Esophagus (tissue), 2 donors: ENCODE measurements around the gene PARD3B. TPM values are rescaled to one million over a fixed set of nuclear protein-coding genes. Genes with fewer than 3 reads are reported as not detected.

ENCODE experiments used
- H3K27ac ChIP-seq, 2 donors: one replicate each; pipeline ENCODE4 v1.5.1; 2013; ENCODE audit warnings: low read depth in 2 of 2, mild to moderate bottlenecking in 2 of 2, inconsistent platforms in 1 of 2, low read length in 1 of 2, moderate library complexity in 1 of 2
- H3K27me3 ChIP-seq, 2 donors: one replicate each; pipeline ENCODE4 v1.6.1; 2013; ENCODE audit warnings: low read length in 2 of 2, control low read depth in 1 of 2, mild to moderate bottlenecking in 1 of 2; ENCODE audit not compliant: insufficient read depth in 2 of 2, control insufficient read depth in 1 of 2
- H3K36me3 ChIP-seq, 2 donors: one replicate each; pipeline ENCODE4 v1.6.1; 2013; ENCODE audit warnings: low read length in 1 of 2; ENCODE audit not compliant: control insufficient read depth in 2 of 2, insufficient read depth in 2 of 2
- H3K4me1 ChIP-seq, 2 donors: one replicate each; pipeline ENCODE4 v1.6.1; 2013; ENCODE audit warnings: low read length in 1 of 2; ENCODE audit not compliant: control insufficient read depth in 2 of 2, insufficient read depth in 2 of 2
- H3K4me3 ChIP-seq, 2 donors: one replicate each; pipeline ENCODE4 v1.5.1; 2013; ENCODE audit warnings: low read length in 2 of 2, mild to moderate bottlenecking in 2 of 2, low read depth in 1 of 2, moderate library complexity in 1 of 2
- H3K9me3 ChIP-seq, 2 donors: one replicate each; pipeline ENCODE4 v1.6.1; 2013; ENCODE audit warnings: mild to moderate bottlenecking in 2 of 2, low read depth in 1 of 2, low read length in 1 of 2, moderate library complexity in 1 of 2; ENCODE audit not compliant: control insufficient read depth in 2 of 2, insufficient read depth in 1 of 2
- WGBS, 2 donors: extraction: QIAGEN DNeasy Blood & Tissue Kit; methylation state at CpG; one replicate each; pipeline ENCODE4 v1.1.7; 2013; 5-methylcytosine and 5-hydroxymethylcytosine counted together
- polyA plus RNA-seq, 2 donors: library from polyadenylated mRNA; stranded (reverse); fragments of 200-250 nt; gene quantifications; one replicate each; pipeline ENCODE4 v1.2.3, GENCODE V29; 2013
- donor health status: healthy with polysubstance abuse.
- donor health status: Bipolar disorder and iron deficiency.

Gene PARD3B
- polyA plus RNA-seq, 2 donors: 1.2 to 1.3 TPM

DNA sequence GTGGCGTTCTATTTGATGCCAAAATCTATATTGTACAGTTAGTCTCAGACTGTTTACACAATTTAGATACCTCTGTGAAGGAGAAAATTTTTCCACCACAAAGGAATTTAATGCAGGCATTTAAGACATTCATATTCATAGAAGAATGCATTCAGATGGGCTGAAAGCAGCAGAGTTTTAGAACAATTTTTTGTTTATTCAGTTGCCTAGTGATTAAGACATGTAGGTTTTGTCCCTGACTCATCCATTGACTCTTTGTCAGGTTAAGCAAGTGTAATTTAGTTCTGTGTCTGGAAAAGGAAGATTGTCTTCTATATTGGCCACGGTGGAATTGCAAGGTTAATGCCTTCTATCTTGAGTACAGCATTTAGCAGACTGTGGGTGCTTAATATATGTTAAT is 515.0 kb downstream of the PARD3B start:
- Histone ChIP-seq H3K27me3 (no peaks in the 10 kb centered on the region), H3K9me3 (no peaks in the 10 kb centered on the region)
- 57 to 62% methylated on average over 2 of the region's 2 CpGs for WGBS, 2 donors

DNA sequence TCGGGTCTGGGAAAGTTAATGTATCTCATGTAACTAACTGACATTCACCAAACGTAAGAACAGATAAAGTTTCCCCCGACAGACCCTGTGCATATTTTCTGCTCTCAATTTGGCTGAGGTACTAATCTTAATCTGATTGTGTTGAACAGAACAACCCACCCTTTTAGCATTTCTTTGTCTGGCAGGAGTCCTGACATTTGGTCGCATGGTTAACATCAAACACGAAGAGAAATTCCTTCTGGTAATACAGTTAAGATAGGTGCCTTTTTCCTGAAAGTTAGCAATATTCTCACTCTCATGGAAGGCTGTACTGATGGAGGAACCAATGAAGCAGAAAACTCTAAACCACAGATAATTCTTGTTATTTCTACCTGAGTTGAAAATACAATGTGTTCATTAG is 520.8 kb downstream of the PARD3B start:
- 84 to 88% methylated on average over 5 of the region's 5 CpGs for WGBS, 2 donors

More for the DNA sequence above, 515.0 kb downstream of the PARD3B start:
- Histone ChIP-seq H3K4me3 (no peak overlapping the region), H3K36me3 (no peaks in the 10 kb centered on the region), H3K27ac (no peak overlapping the region), H3K4me1 (no peaks in the 10 kb centered on the region)

GRCh38 chr2:205069928-205070327 is 524.7 kb downstream of the PARD3B start:
- 87 to 97% methylated on average over 1 of the region's 1 CpG for WGBS, 2 donors
- Histone ChIP-seq H3K4me1 (no peaks in the 10 kb centered on the region), H3K4me3 (no peak overlapping the region), H3K27ac (no peak overlapping the region), H3K9me3 (no peaks in the 10 kb centered on the region), H3K36me3 (no peaks in the 10 kb centered on the region), H3K27me3 (no peaks in the 10 kb centered on the region)

More for the DNA sequence above, 520.8 kb downstream of the PARD3B start:
- H3K4me3 ChIP-seq: no peak overlapping the region
- H3K4me1 ChIP-seq: no peaks in the 10 kb centered on the region
- H3K27ac ChIP-seq: no peak overlapping the region
- no peaks in the 10 kb centered on the region for H3K36me3 ChIP-seq
- H3K27me3 ChIP-seq: no peaks in the 10 kb centered on the region
- no peaks in the 10 kb centered on the region for H3K9me3 ChIP-seq

GRCh38 chr2:205070889-205071288 is 525.6 kb downstream of the PARD3B start:
- H3K36me3 ChIP-seq: no peaks in the 10 kb centered on the region
- no peak overlapping the region for H3K4me3 ChIP-seq
- no peaks in the 10 kb centered on the region for H3K9me3 ChIP-seq
- H3K4me1 ChIP-seq: no peaks in the 10 kb centered on the region
- 92 to 94% methylated on average over 1 of the region's 1 CpG for WGBS, 2 donors
- no peaks in the 10 kb centered on the region for H3K27me3 ChIP-seq
- no peak overlapping the region for H3K27ac ChIP-seq

- Histone ChIP-seq H3K36me3 (no peaks in the 10 kb centered on the region), H3K4me1 (no peaks in the 10 kb centered on the region), H3K4me3 (no peak overlapping the region), H3K9me3 (no peaks in the 10 kb centered on the region), H3K27me3 (no peaks in the 10 kb centered on the region), H3K27ac (no peak overlapping the region)
- WGBS, 2 donors: 76 to 78% methylated on average over 2 of the region's 2 CpGs
Observed at GRCh38 chr2:205073433-205074020, 528.3 kb downstream of the PARD3B start.

GRCh38 chr2:205076405-205076804 is 531.1 kb downstream of the PARD3B start:
- Histone ChIP-seq H3K27ac (no peak overlapping the region), H3K36me3 (no peaks in the 10 kb centered on the region), H3K9me3 (no peaks in the 10 kb centered on the region), H3K27me3 (no peaks in the 10 kb centered on the region), H3K4me1 (no peaks in the 10 kb centered on the region), H3K4me3 (no peak overlapping the region)
- WGBS, 2 donors: 93 to 98% methylated on average over 3 of the region's 3 CpGs

- WGBS, 2 donors: 54 to 77% methylated on average over 3 of the region's 3 CpGs
Observed at GRCh38 chr2:205077159-205077558, 531.9 kb downstream of the PARD3B start.

GRCh38 chr2:205078762-205079161 is 533.5 kb downstream of the PARD3B start:
- no peak overlapping the region for H3K27ac ChIP-seq
- H3K36me3 ChIP-seq: no peaks in the 10 kb centered on the region
- no peak overlapping the region for H3K4me3 ChIP-seq
- H3K9me3 ChIP-seq: no peaks in the 10 kb centered on the region
- 92 to 95% methylated on average over 6 of the region's 6 CpGs for WGBS, 2 donors
- no peaks in the 10 kb centered on the region for H3K27me3 ChIP-seq
- no peaks in the 10 kb centered on the region for H3K4me1 ChIP-seq

More at GRCh38 chr2:205077159-205077558, 531.9 kb downstream of the PARD3B start:
- Histone ChIP-seq H3K9me3 (no peaks in the 10 kb centered on the region), H3K4me3 (no peak overlapping the region), H3K36me3 (no peaks in the 10 kb centered on the region), H3K27me3 (no peaks in the 10 kb centered on the region), H3K27ac (no peak overlapping the region), H3K4me1 (no peaks in the 10 kb centered on the region)

- WGBS, 2 donors: 88 to 92% methylated on average over 3 of the region's 3 CpGs
- Histone ChIP-seq H3K27me3 (no peaks in the 10 kb centered on the region), H3K4me1 (no peaks in the 10 kb centered on the region), H3K27ac (no peak overlapping the region), H3K4me3 (no peak overlapping the region), H3K36me3 (no peaks in the 10 kb centered on the region), H3K9me3 (no peaks in the 10 kb centered on the region)
Observed at GRCh38 chr2:205079173-205079572, 533.9 kb downstream of the PARD3B start.

DNA sequence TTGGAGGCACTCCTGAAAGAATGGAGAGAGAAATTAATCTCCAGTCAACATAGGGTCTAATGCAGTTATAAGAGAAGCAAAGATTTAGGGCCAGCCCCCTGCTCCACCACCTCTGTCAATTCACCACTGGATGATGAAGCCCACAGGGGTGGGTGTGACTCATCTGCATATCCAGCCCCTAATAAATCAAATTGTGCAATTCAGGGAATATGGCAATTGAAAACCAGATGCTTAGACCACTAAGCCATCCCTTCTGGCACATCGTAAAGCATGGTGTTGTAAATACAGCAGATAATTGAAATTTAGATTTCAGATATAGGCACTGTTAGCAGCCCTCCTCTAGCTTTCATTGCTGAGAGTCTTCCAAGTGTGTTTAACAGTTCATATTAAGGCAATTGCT is 541.4 kb downstream of the PARD3B start:
- H3K9me3 ChIP-seq: no peaks in the 10 kb centered on the region
- 90 to 92% methylated on average over 1 of the region's 1 CpG for WGBS, 2 donors
- H3K27me3 ChIP-seq: no peaks in the 10 kb centered on the region
- no peaks in the 10 kb centered on the region for H3K36me3 ChIP-seq
- no peak overlapping the region for H3K4me3 ChIP-seq
- no peak overlapping the region for H3K27ac ChIP-seq
- H3K4me1 ChIP-seq: no peaks in the 10 kb centered on the region
